ENCODE measurements around the gene ADGRF5.

DNA sequence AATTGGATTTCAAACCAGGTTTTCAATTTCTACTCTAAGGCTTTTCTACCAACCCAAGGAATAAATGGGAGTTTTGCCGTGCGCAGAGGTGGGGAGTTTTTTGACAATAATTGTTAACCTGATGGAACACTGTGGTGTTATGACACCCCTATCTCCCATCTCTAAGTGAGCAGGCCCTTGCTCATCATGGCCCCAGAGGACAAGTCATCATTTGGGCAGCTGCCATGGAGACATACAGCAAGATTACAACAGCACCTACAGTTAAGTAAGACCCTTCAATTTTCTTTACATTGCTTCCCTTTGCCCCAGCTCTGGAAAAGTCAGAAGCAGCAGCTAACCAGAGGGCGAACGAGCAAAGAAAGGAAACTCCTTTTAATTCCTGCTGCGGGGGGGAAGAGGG is 54.3 kb downstream of the ADGRF5 start:
- no peak for TF ChIP-seq CTCF (conservative IDR thresholded peaks at IDR 0.05)
- TF ChIP-seq EZH2 (IDR thresholded peaks at IDR 0.05; ENCODE audit: low read depth): no peak
